ENCODE results near the gene ANKH.

ANKH gene

GRCh38 chr5:14663734-14664269 lies 207.8 kb downstream of the ANKH start:
- intact Hi-C loops (cut with DNase I; ENCODE audit: low total_unique reads): no loop called here
- peak overlapping the region; percentile 78 for H3K4me3 ChIP-seq
- peak overlapping the region; percentile 90 to 93 for H3K27ac ChIP-seq
- H3K27me3 ChIP-seq: no peaks in the 10 kb centered on the region
- DNase-seq: no peak
- peaks cover 0 to 43% (median 28%) of the 10 kb centered on the region in 4 donors for H3K4me1 ChIP-seq
- TF ChIP-seq, protein P1, sequence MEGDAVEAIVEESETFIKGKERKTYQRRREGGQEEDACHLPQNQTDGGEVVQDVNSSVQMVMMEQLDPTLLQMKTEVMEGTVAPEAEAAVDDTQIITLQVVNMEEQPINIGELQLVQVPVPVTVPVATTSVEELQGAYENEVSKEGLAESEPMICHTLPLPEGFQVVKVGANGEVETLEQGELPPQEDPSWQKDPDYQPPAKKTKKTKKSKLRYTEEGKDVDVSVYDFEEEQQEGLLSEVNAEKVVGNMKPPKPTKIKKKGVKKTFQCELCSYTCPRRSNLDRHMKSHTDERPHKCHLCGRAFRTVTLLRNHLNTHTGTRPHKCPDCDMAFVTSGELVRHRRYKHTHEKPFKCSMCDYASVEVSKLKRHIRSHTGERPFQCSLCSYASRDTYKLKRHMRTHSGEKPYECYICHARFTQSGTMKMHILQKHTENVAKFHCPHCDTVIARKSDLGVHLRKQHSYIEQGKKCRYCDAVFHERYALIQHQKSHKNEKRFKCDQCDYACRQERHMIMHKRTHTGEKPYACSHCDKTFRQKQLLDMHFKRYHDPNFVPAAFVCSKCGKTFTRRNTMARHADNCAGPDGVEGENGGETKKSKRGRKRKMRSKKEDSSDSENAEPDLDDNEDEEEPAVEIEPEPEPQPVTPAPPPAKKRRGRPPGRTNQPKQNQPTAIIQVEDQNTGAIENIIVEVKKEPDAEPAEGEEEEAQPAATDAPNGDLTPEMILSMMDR (IDR thresholded peaks at IDR 0.05): no peak
- H3K9me3 ChIP-seq: no peaks in the 10 kb centered on the region
- no peaks in the 10 kb centered on the region for H3K36me3 ChIP-seq

- TF ChIP-seq, protein P1 (IDR thresholded peaks at IDR 0.05): no peak
- intact Hi-C loops (cut with DNase I; ENCODE audit: low total_unique reads): no loop called here
- Histone ChIP-seq H3K4me1 (peaks cover 0 to 35% (median 25%) of the 10 kb centered on the region in 4 donors), H3K9me3 (no peaks in the 10 kb centered on the region), H3K4me3 (no peak overlapping the region), H3K36me3 (no peaks in the 10 kb centered on the region), H3K27me3 (no peaks in the 10 kb centered on the region), H3K27ac (peak overlapping the region in 1 of 2 donors; percentile 93)
- DNase-seq: no peak
These were observed 208.8 kb downstream of the ANKH start for GRCh38 chr5:14662721-14663260.

GRCh38 chr5:14660833-14661232 lies 210.7 kb downstream of the ANKH start:
- Histone ChIP-seq H3K27ac (no peak overlapping the region), H3K4me1 (peaks cover 0 to 15% (median 11%) of the 10 kb centered on the region in 4 donors), H3K27me3 (no peaks in the 10 kb centered on the region), H3K9me3 (no peaks in the 10 kb centered on the region), H3K36me3 (no peaks in the 10 kb centered on the region), H3K4me3 (no peak overlapping the region)
- TF ChIP-seq, protein P1 (IDR thresholded peaks at IDR 0.05): no peak
- intact Hi-C loops (cut with DNase I; ENCODE audit: low total_unique reads): no loop called here
- DNase-seq: no peak

- Histone ChIP-seq H3K4me3 (no peak overlapping the region), H3K36me3 (no peaks in the 10 kb centered on the region), H3K27ac (no peak overlapping the region), H3K27me3 (no peaks in the 10 kb centered on the region), H3K9me3 (no peaks in the 10 kb centered on the region), H3K4me1 (peaks cover 0 to 9% (median 6%) of the 10 kb centered on the region in 4 donors)
- intact Hi-C loops (cut with DNase I; ENCODE audit: low total_unique reads): no loop called here
- DNase-seq: no peak
- TF ChIP-seq, protein P1 (IDR thresholded peaks at IDR 0.05): no peak
These were observed 211.6 kb downstream of the ANKH start for GRCh38 chr5:14659821-14660607.

GRCh38 chr5:14656898-14657297 lies 214.7 kb downstream of the ANKH start:
- intact Hi-C loops (cut with DNase I; ENCODE audit: low total_unique reads): no loop called here
- TF ChIP-seq, protein P1 (IDR thresholded peaks at IDR 0.05): no peak

More at GRCh38 chr5:14656898-14657297, 214.7 kb downstream of the ANKH start:
- Histone ChIP-seq H3K4me3 (no peak overlapping the region), H3K36me3 (no peaks in the 10 kb centered on the region), H3K27me3 (no peaks in the 10 kb centered on the region), H3K27ac (no peak overlapping the region), H3K9me3 (no peaks in the 10 kb centered on the region), H3K4me1 (no peaks in the 10 kb centered on the region)
- no peak for DNase-seq
